ENCODE data around the gene KLF13. TPM values are rescaled to one million over a fixed set of nuclear protein-coding genes. Genes with fewer than 3 reads are reported as not detected.

The KLF13 gene
- total RNA-seq, 1 experiment from 2014 or later: 78.6 TPM

GRCh38 chr15:31335989-31336592, 9.5 kb downstream of the KLF13 start:
- no TSS peak for BruUV-seq (replicated peaks)
- DNase-seq (ENCODE audit: low read depth, low spot score): no peak
- ChIA-PET CTCF (interaction anchor here (0.6 kb wide), 1 partner anchor 29 kb away, joined by 3 read pairs; no protein-coding TSS in a partner anchor), POLR2A (no interaction called here)
- ATAC-seq: no peak
- Histone ChIP-seq H3K4me3 (ENCODE audit: low read depth in 2 of 2, low read length in 2 of 2) (no peak overlapping the region), H3K4me1 (ENCODE audit: control insufficient read depth, insufficient read depth, low read length) (peaks cover 27% of the 10 kb centered on the region), H3K27ac (ENCODE audit: low read length) (no peak overlapping the region), H3K36me3 (ENCODE audit: control insufficient read depth, insufficient read depth, low read length) (no peaks in the 10 kb centered on the region), H3K9me3 (ENCODE audit: control insufficient read depth, insufficient read depth, low read depth, low read length) (no peaks in the 10 kb centered on the region), H3K27me3 (ENCODE audit: control insufficient read depth, insufficient read depth, low read length) (no peaks in the 10 kb centered on the region)
- intact Hi-C loops (cut with micrococcal nuclease; ENCODE audit: unreplicated experiment): no loop called here
- in situ Hi-C loops (cut with HindIII; ENCODE audit: low pct_unique_long_range_greater_than_20kb, low sequenced_read_pairs): no loop called here
- TF ChIP-seq POLR2AphosphoS5 (IDR thresholded peaks at IDR 0.05; ENCODE audit: low read depth, low read length): no peak
- no peak for TF ChIP-seq TCF7L2 (IDR thresholded peaks at IDR 0.05; ENCODE audit: low read depth, low read length)
- no peak for TF ChIP-seq CTCF (IDR thresholded peaks at IDR 0.05)
- no peak for TF ChIP-seq SIN3A (IDR thresholded peaks at IDR 0.05; ENCODE audit: borderline replicate concordance, insufficient read depth, low read depth, low read length)
- TF ChIP-seq REST (IDR thresholded peaks at IDR 0.05; ENCODE audit: insufficient read depth in 1 of 2, low read depth in 2 of 2, low read length in 1 of 2): no peak

GRCh38 chr15:31336593-31337295, 10.1 kb downstream of the KLF13 start:
- intact Hi-C loops (cut with micrococcal nuclease; ENCODE audit: unreplicated experiment): no loop called here
- BruUV-seq (replicated peaks): no TSS peak
- Histone ChIP-seq H3K4me1 (ENCODE audit: control insufficient read depth, insufficient read depth, low read length) (peaks cover 24% of the 10 kb centered on the region), H3K36me3 (ENCODE audit: control insufficient read depth, insufficient read depth, low read length) (no peaks in the 10 kb centered on the region), H3K9me3 (ENCODE audit: control insufficient read depth, insufficient read depth, low read depth, low read length) (no peaks in the 10 kb centered on the region), H3K27ac (ENCODE audit: low read length) (no peak overlapping the region), H3K4me3 (ENCODE audit: low read depth in 2 of 2, low read length in 2 of 2) (no peak overlapping the region), H3K27me3 (ENCODE audit: control insufficient read depth, insufficient read depth, low read length) (no peaks in the 10 kb centered on the region)
- no peak for TF ChIP-seq POLR2AphosphoS5 (IDR thresholded peaks at IDR 0.05; ENCODE audit: low read depth, low read length)
- TF ChIP-seq REST (IDR thresholded peaks at IDR 0.05; ENCODE audit: insufficient read depth in 1 of 2, low read depth in 2 of 2, low read length in 1 of 2): no peak
- no peak for TF ChIP-seq TCF7L2 (IDR thresholded peaks at IDR 0.05; ENCODE audit: low read depth, low read length)
- ATAC-seq (no peak), DNase-seq (ENCODE audit: low read depth, low spot score) (no peak)
- ChIA-PET POLR2A (no interaction called here), CTCF (no interaction called here)
- in situ Hi-C loops (cut with HindIII; ENCODE audit: low pct_unique_long_range_greater_than_20kb, low sequenced_read_pairs): no loop called here
